Stromal cell of bone marrow (primary cell): ENCODE data around the gene LCN9.
"Not testable (repeated sequence)": the region's sequence is repeated elsewhere in the genome, so short reads cannot be mapped to it uniquely, and the experiment has no call there.

Experiments
- DNase-seq: peaks from one replicate; pipeline ENCODE4 v3.0.0-alpha.2; 2012; ENCODE audit warnings: low read depth

LCN9 gene

GRCh38 chr9:135671591-135672041, 8.5 kb downstream of the LCN9 start:
- no peak for DNase-seq

DNA sequence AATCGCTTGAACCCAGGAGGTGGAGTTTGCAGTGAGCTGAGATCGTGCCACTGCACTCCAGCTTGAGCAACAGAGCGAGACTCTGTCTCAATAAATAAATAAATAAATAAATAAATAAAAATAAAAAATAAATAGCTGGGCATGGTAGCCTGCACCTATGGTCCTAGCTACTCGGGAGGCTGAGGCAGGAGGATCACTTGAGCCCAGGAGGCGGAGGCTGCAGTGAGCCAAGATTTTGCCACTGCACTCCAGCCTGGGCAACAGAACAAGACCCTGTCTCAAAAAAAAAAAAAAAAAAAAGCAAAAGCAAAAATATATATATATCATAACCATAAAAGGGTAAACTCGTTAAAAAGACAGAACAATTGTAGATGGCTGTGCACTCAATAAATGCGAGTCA, 9.7 kb downstream of the LCN9 start:
- DNase-seq = not testable (repeated sequence)

DNA sequence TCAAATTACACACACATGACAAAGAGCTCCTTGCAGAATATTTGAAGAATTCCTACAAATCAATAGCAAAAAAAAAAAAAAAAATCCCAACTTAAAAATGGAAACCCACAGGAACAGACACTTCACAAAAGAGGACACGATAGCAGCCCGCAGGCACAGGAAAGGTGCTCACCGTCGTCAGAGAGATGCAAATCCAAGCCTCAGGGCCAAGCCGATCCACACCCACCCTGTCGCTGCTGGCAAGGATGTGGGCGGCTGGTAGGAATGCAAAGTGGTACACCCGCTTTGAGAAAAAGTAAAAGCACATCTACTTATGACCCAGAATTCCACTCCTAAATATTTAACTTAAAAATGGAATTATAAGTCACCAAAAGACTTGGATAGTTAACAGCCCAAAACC, 10.8 kb downstream of the LCN9 start:
- DNase-seq = no peak

DNA sequence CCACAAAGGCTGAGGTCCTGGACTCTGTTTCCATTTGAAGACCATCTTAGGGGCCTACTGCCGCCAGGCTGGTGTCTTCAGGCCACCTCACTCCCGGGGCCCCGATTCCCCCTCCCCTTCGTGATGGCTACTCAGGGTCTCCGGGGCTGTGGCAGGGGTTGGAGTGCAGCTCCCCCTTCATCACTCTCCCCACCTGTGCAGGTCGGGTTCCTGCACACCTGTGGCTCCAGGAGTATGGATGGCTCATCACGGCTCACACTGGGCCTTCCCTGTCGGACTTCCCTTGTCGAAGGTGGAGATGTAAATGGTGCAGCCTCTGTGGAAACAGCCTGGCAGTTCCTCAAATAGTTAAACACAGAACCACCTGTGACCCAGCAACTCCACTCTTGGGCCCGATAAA, 11.9 kb downstream of the LCN9 start:
- no peak for DNase-seq

- DNase-seq = no peak
Observed at GRCh38 chr9:135676891-135677290, 13.8 kb downstream of the LCN9 start.

GRCh38 chr9:135677641-135678168, 14.6 kb downstream of the LCN9 start:
- DNase-seq = no peak

DNA sequence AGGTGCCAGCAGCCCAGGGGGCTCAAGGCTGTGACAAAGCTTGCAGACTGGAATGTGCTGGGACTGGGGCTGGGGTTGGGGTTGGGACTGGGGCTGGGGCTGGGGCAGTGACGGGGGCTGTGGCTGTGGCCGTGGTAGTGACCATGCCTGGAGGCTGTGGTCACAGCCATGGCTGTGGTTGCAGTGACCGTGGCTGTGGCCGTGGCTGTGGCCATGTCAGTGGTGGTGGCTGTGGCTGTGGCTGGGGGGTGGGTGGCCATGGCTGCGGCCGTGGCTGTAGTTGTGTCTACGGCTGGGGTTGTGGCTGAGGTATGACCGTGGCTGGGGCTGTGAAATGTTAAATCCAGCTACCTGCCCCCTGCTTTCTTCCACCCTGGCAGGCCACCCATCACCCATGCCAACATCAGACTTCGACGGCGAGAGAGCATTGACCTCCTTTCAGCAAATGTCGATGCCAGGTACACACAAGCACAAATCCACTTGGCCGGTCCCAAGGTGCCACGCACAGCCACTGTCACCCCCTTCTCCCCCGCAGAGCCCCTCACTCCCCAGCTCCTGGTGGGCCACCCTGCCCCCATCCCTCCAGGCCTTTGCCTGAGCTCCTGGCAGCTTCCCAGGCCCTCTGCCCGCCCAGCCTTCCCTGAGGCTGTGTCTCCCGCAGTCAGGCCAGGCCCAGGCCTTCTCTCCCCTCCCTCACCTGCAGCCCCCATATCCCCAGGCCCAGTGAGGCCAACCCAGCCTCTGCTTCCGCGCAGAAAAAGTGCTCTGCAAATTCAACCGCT, 15.3 kb downstream of the LCN9 start:
- no peak for DNase-seq

DNA sequence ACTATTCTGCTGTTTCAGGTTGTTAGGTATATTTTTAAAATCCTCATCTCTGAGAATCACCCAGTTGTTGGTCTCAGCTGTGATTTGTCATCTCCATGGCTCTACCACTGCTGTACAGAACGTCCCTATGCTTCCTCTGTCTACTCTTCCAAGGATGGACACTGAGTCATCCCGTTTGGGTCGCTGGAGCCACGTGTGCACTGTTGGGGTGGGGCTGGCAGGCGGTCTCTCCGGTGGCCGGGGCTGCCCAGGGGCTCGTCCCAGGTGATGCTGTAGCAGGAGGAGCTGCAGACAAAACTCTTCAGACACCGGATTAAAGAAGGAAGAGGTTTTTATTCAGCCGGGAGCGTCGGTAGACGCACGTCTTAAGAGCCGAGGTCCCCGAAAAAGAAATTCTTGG, 16.9 kb downstream of the LCN9 start:
- DNase-seq = no peak

DNA sequence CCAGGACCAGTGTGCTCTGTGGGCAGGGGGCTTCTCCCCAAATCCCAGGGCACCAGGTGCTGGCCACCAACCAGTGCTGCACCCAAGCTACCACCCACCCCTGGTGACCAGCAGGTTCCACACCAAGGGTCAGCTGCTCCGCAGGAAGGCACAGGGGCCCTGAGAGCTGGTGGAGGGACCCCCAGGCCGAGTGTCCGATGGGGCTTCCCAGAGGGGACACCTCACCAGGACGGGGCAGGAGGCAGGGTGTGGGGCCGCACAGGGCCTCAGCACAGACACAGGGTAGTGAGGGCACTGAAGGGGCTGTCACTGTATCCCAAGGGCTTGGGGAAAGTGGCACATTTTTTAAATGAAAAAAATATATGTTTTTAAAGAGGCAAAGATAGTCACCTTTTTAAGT, 18.1 kb downstream of the LCN9 start:
- DNase-seq = no peak

GRCh38 chr9:135683401-135684034, 20.4 kb downstream of the LCN9 start:
- DNase-seq = no peak

GRCh38 chr9:135684691-135685090, 21.6 kb downstream of the LCN9 start:
- DNase-seq = no peak

DNA sequence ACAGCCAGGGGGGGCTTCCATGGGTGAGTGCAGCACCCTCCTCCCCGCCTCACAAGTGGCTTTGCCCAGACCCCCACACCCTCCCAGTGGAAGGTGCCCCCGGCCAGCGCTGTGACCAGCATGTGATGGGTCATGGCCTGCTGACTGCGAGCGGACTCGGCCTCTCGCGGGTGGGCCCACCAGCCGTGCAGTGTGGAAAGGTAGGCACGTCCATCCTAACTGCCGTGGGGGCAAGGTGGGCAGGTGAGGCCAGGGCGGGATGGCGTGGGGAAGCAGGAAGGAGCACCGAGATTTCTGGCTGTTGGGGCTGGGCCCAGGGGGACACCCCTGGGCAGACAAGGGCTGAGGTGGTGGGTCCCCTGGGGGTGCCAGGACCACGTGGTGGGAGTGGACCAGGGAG, 24.1 kb downstream of the LCN9 start:
- no peak for DNase-seq

DNA sequence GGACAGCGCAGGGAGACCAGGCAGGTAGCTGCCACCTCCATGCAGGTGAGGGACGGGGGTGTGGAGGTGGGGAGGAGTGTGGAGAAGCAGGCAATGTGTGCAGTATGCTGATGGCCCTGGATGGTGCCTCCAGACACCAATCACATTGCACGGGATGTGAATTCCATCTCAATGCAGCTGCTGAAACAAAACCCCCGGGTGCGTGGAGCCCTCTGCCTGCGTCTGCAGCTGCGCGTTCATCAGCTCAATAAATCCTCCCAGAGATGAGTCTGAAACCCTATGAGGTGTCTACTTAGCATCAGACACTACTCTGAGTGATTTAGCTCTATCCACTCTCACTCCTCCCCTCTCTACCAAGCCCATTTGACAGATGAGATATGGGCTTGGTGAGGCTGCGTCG, 25.9 kb downstream of the LCN9 start:
- DNase-seq = no peak

DNA sequence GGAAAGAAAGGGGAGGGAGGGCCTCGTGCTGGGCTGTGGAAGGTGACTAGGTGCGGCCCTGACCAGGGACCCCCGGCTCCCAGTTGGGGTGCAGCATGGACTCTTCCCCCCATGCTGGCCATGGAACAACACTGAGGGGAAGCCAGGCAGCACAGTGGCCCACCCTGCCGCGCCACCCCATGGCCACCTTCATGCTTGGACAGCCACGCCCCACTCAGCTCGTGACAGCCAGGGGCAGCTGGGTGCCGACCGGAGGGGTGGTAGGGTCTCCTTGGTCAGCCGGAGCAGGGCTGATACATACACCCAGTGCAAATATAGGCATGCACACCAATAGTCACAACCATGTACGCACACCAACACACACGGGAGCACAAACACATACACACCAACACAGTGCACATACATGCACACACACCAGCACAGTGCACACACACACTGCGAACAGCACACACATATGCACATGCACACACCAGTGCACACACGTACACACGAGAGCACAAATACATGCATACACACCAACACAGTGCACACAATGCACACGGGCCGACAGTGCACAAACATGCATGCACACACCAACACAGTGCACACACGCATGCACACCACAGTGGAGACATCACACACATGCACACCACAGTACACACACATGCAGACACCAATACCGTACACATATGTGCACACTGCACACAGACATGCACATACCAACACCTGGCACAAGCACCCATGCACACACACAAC, 27.9 kb downstream of the LCN9 start:
- no peak for DNase-seq

DNA sequence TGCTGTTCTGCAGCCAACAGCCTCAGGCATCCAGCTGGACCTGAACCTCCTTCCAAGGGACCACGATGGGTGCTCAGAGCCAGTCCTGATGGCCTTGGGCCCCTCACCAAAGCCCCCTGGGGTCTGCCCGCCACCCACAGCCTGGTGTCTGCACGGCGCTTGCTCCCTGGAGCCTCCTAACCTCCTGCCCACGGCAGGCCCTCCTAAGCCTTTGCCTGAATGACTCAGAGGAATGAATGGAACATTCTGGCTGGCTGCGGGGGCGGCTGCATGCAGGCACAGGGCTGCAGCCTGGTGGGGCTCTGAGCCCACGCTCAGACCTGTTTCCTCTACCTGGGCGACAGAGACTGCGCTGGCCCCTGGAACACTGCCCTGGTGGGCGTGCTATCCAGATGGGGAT, 29.3 kb downstream of the LCN9 start:
- no peak for DNase-seq

DNA sequence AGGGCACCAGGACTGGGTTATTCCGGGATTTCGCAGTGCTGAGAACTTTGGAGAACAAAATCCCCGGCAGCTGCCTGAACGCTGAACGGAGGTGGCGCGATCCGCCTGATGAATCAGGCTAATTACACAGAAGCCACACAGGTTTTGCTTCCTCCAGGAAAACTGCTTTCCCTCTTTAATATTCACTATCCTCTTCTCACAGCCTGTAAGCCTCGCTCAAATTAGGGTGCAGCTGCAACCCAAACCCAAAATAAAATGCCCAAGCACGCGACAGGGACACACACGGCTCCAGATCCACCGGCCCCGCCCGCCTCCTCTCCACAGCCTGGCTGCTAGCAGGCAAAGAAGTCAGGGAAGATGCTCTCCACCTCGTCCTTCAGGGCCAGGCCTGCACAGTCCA, 30.2 kb downstream of the LCN9 start:
- no peak for DNase-seq

DNA sequence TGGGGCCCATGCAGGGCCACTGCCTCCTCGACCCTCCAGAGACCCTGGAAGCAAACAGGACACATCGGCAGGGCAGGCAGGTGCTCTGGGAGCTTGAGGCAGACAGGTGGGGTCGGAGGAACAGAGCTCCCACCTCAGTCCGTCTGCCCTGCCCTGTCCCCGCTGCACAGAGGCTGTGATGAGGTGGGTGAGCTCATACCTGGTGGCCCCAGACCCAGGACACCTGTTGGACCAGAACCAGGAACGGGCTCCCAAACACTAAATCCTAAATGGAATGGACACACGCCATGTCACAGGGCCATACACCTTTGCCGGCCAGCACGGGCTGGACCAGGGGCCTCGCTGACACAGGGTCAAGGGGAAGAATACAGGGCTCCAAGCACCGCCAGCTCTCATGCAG, 30.7 kb downstream of the LCN9 start:
- no peak for DNase-seq

DNA sequence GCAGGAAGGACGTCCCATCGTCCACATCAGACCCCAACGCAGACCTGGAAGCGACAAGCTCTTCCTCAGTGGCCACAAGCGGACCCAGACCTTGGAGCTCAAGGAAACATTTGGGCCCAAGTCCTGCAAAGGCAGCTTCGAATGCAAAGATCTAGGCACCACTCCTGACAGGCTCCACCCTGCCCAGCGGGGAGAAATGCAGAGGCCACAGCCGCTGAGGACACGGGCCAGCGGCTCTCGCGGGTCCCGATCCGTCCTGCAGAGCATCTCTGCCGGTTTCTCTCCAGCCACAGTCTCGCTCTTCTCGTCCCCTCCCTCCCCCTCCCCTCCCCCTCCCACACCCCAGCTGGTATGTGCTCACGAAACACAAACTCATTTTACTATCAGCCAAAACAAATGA, 31.3 kb downstream of the LCN9 start:
- DNase-seq = no peak

DNA sequence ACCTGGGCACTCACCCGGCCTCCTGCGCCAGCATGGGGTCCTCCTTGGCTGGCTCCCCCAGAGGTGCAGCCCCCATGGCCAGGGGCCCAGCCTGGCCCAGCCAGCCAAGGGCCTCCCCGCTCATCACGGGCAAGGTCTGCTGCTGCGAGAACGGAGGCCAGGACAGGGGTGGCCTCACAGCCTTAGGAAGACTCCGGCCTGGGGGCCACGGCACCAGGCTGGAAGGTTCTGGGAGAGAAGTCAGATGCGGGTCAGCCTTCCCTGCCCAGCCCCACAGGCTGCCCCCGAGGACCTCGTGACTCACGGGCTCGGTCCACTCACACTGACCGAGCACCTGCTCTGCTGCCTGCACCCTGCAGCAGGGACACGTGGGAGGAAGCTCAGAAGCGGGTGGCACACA, 31.9 kb downstream of the LCN9 start:
- no peak for DNase-seq

GRCh38 chr9:135695642-135696041, 32.5 kb downstream of the LCN9 start:
- no peak for DNase-seq

GRCh38 chr9:135696446-135696845, 33.3 kb downstream of the LCN9 start:
- DNase-seq = no peak

GRCh38 chr9:135697226-135697625, 34.1 kb downstream of the LCN9 start:
- DNase-seq = no peak

- no peak for DNase-seq
Observed at GRCh38 chr9:135698236-135698635, 35.1 kb downstream of the LCN9 start.
